Measurements from ENCODE around the gene POU4F3. TPM values are rescaled to one million over a fixed set of nuclear protein-coding genes. Genes with fewer than 3 reads are reported as not detected.

Gene POU4F3
- total RNA-seq, 2 donors from 2014 or later = not detected

DNA sequence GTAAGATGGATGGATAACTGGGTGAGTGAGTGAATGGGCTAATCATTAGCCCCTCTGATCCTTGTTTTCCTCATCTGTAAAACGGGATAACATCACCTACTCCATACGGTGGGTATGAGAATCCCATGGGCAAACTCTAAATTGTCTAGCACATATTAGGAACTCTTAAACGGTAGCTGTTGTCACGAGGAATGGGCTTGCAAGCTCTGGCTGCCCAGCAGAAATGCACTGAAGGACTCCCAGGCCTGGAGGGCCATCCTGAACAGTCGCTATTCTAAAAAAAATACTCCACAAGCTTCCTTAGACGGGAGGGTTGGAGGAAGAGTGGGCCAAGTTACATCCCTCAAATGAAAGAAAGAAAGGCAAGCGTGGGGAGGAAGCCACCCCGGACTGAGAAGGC, 711 bp upstream of the POU4F3 start:
- DNase-seq (ENCODE audit: low spot score) (no peak), ATAC-seq (ENCODE audit: insufficient number of reproducible peaks, low FRiP score, low read depth) (no peak)
- H3K27ac ChIP-seq = no peak overlapping the region
- no peaks in the 10 kb centered on the region for H3K9me3 ChIP-seq
- peaks cover 0 to 10% of the 10 kb centered on the region in 2 donors for H3K4me1 ChIP-seq (ENCODE audit: control insufficient read depth in 1 of 2, low read depth in 2 of 2)
- H3K4me3 ChIP-seq = no peak overlapping the region
- H3K36me3 ChIP-seq = no peaks in the 10 kb centered on the region
- TF ChIP-seq, protein P1, sequence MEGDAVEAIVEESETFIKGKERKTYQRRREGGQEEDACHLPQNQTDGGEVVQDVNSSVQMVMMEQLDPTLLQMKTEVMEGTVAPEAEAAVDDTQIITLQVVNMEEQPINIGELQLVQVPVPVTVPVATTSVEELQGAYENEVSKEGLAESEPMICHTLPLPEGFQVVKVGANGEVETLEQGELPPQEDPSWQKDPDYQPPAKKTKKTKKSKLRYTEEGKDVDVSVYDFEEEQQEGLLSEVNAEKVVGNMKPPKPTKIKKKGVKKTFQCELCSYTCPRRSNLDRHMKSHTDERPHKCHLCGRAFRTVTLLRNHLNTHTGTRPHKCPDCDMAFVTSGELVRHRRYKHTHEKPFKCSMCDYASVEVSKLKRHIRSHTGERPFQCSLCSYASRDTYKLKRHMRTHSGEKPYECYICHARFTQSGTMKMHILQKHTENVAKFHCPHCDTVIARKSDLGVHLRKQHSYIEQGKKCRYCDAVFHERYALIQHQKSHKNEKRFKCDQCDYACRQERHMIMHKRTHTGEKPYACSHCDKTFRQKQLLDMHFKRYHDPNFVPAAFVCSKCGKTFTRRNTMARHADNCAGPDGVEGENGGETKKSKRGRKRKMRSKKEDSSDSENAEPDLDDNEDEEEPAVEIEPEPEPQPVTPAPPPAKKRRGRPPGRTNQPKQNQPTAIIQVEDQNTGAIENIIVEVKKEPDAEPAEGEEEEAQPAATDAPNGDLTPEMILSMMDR (IDR thresholded peaks at IDR 0.05) = no peak
- peaks cover 17% of the 10 kb centered on the region for H3K27me3 ChIP-seq (replicated peaks; ENCODE audit: insufficient read depth)

DNA sequence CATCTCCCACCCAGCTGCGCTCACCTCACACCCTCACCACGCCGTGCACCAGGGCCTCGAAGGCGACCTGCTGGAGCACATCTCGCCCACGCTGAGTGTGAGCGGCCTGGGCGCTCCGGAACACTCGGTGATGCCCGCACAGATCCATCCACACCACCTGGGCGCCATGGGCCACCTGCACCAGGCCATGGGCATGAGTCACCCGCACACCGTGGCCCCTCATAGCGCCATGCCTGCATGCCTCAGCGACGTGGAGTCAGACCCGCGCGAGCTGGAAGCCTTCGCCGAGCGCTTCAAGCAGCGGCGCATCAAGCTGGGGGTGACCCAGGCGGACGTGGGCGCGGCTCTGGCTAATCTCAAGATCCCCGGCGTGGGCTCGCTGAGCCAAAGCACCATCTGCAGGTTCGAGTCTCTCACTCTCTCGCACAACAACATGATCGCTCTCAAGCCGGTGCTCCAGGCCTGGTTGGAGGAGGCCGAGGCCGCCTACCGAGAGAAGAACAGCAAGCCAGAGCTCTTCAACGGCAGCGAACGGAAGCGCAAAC, 1.1 kb downstream of the POU4F3 start:
- H3K27ac ChIP-seq = no peak overlapping the region
- TF ChIP-seq, protein P1 (IDR thresholded peaks at IDR 0.05) = no peak
- peaks cover 4 to 15% of the 10 kb centered on the region in 2 donors for H3K4me1 ChIP-seq (ENCODE audit: control insufficient read depth in 1 of 2, low read depth in 2 of 2)
- H3K36me3 ChIP-seq = no peaks in the 10 kb centered on the region
- ATAC-seq (ENCODE audit: insufficient number of reproducible peaks, low FRiP score, low read depth) (no peak), DNase-seq (ENCODE audit: low spot score) (no peak)
- H3K27me3 ChIP-seq (replicated peaks; ENCODE audit: insufficient read depth) = peaks cover 17% of the 10 kb centered on the region
- H3K9me3 ChIP-seq = no peaks in the 10 kb centered on the region
- peak overlapping the region; percentile 57 for H3K4me3 ChIP-seq

GRCh38 chr5:146340260-146341081, 1.8 kb downstream of the POU4F3 start:
- Histone ChIP-seq H3K27me3 (replicated peaks; ENCODE audit: insufficient read depth) (peaks cover 21% of the 10 kb centered on the region), H3K4me3 (peak overlapping the region; percentile 57), H3K36me3 (no peaks in the 10 kb centered on the region), H3K27ac (no peak overlapping the region), H3K4me1 (ENCODE audit: control insufficient read depth in 1 of 2, low read depth in 2 of 2) (peaks cover 6 to 20% of the 10 kb centered on the region in 2 donors), H3K9me3 (no peaks in the 10 kb centered on the region)
- no peak for DNase-seq (ENCODE audit: low spot score)
- no peak for ATAC-seq (ENCODE audit: insufficient number of reproducible peaks, low FRiP score, low read depth)
- TF ChIP-seq, protein P1 (IDR thresholded peaks at IDR 0.05) = no peak

GRCh38 chr5:146341854-146342253, 3.2 kb downstream of the POU4F3 start:
- Histone ChIP-seq H3K36me3 (no peaks in the 10 kb centered on the region), H3K9me3 (no peaks in the 10 kb centered on the region), H3K4me3 (no peak overlapping the region), H3K27ac (no peak overlapping the region), H3K27me3 (replicated peaks; ENCODE audit: insufficient read depth) (peaks cover 31% of the 10 kb centered on the region), H3K4me1 (ENCODE audit: control insufficient read depth in 1 of 2, low read depth in 2 of 2) (peaks cover 6 to 27% of the 10 kb centered on the region in 2 donors)
- DNase-seq (ENCODE audit: low spot score) = no peak
- TF ChIP-seq, protein P1 (IDR thresholded peaks at IDR 0.05) = no peak
- ATAC-seq (ENCODE audit: insufficient number of reproducible peaks, low FRiP score, low read depth) = no peak

DNA sequence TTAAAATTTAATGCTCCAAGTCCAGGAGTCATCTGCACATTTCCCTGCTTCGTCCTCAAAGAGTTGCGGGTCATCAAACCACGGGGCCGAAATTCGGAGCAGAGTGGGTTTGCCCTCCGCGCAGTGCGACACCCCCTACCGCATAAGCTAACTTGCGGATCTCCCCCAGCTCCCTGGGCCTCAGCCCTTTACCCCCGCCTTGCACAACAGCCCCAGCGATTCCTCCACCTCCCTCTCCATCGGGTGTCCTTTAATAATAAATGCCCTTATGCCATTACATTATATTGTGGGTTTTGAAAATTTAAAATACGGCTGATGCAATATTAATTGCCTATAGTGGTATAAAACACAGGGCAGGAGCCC, 3.9 kb downstream of the POU4F3 start:
- H3K9me3 ChIP-seq = no peaks in the 10 kb centered on the region
- DNase-seq (ENCODE audit: low spot score) (no peak), ATAC-seq (ENCODE audit: insufficient number of reproducible peaks, low FRiP score, low read depth) (no peak)
- H3K27ac ChIP-seq = no peak overlapping the region
- no peak overlapping the region for H3K4me3 ChIP-seq
- peaks cover 31% of the 10 kb centered on the region for H3K27me3 ChIP-seq (replicated peaks; ENCODE audit: insufficient read depth)
- TF ChIP-seq, protein P1 (IDR thresholded peaks at IDR 0.05) = no peak
- peaks cover 6 to 27% of the 10 kb centered on the region in 2 donors for H3K4me1 ChIP-seq (ENCODE audit: control insufficient read depth in 1 of 2, low read depth in 2 of 2)
- H3K36me3 ChIP-seq = no peaks in the 10 kb centered on the region
